NOMO-1 treated with DMSO at 0.1 percent for 48 hours (cell line): ENCODE results near the gene KRTAP6-2.

Experiments
- DNase-seq: peaks from one replicate; lab custom pipeline; 2025; ENCODE audit not compliant: unreplicated experiment; lab: John Stamatoyannopoulos, UW

Gene KRTAP6-2

DNA sequence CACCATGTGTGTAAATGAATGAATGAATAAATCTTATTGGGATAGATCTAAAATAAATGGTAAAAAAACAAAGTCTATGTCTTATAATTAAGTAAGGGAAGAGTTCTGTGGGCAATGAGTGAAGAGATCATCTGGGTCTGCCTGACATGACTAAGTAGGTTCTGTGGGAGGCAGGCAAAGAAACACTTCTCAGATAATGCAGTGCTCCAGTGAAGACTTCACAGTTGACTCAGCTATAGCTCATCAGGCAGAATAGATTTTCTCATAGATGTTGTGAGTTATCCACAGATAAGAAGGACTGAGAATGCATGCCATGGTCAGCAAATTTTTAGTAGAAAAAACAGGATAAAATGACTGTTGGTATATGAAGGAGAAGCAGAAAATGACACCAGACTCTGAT is 20.9 kb downstream of the KRTAP6-2 start:
- DNase-seq: no peak

GRCh38 chr21:30567617-30568016 is 31.1 kb downstream of the KRTAP6-2 start:
- no peak for DNase-seq

GRCh38 chr21:30563630-30564029 is 35.1 kb downstream of the KRTAP6-2 start:
- no peak for DNase-seq

- DNase-seq: no peak
Measured at GRCh38 chr21:30563072-30563471, 35.6 kb downstream of the KRTAP6-2 start.

- DNase-seq: no peak
Measured at GRCh38 chr21:30561957-30562356, 36.7 kb downstream of the KRTAP6-2 start.

GRCh38 chr21:30561264-30561895 is 37.3 kb downstream of the KRTAP6-2 start, which contains the start of gene KRTAP19-7:
KRTAP19-7 (minus strand) TSS chr21:30561314; CDS start chr21:30561289, 25 bp downstream.
- no peak for DNase-seq

- DNase-seq: no peak
Measured at GRCh38 chr21:30555095-30555494, 43.6 kb downstream of the KRTAP6-2 start.

DNA sequence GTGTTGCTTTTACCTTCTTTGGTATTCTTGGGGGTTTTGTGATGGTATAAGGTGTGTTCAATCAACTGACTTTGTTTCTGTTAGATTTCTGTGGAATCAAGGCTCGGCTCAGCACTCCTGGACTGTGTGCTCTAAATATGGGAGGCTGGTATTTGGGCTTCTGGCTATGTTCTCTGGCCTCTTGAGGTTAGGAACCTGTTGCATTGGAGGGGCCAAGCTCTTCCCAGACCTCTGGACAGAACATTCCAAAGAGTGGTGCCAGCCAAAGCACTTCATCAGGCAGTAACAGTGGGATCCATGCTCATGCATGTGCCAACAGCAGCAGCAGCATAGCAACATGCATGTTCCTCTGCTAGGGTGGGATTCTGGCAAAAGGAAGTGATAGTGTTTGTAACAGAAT is 45.9 kb downstream of the KRTAP6-2 start:
- DNase-seq: no peak
